DMS79 treated with DMSO at 0.1 percent for 48 hours (cell line): ENCODE results near the gene CYP2C9.
"Not testable (repeated sequence)": the region's sequence is repeated elsewhere in the genome, so short reads cannot be mapped to it uniquely, and the experiment has no call there.

ENCODE experiments used
- DNase-seq: peaks from one replicate; lab custom pipeline; 2025; lab: John Stamatoyannopoulos, UW

The CYP2C9 gene

DNA sequence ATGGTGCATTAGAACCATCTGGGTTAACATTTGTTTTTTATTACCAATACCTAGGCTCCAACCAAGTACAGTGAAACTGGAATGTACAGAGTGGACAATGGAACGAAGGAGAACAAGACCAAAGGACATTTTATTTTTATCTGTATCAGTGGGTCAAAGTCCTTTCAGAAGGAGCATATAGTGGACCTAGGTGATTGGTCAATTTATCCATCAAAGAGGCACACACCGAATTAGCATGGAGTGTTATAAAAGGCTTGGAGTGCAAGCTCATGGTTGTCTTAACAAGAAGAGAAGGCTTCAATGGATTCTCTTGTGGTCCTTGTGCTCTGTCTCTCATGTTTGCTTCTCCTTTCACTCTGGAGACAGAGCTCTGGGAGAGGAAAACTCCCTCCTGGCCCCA, at the start of gene CYP2C9:
Gene CYP2C9, plus strand, starts transcription at position 276 of the 400 bp plus-strand sequence. Its CDS starts 25 bp downstream, at position 301.
- no peak for DNase-seq

DNA sequence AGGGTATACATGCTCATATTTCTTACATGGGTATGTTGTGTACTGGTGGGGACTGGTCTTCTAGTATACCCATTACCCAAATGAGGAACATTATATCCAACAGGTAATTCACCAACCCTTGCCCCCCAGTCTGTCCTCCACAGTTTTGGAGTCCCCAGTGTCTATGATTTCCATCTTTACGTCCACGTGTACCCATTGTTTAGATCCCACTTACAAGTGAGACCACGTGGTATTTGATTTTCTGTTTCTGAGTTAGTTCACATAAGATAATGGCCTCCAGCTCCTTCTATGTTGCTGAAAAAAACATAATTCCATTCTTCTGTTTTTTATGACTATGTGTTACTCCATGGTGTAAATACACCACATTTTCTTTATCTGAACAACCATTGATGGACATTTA, 49.3 kb upstream of the CYP2C9 start:
- DNase-seq: no peak

DNA sequence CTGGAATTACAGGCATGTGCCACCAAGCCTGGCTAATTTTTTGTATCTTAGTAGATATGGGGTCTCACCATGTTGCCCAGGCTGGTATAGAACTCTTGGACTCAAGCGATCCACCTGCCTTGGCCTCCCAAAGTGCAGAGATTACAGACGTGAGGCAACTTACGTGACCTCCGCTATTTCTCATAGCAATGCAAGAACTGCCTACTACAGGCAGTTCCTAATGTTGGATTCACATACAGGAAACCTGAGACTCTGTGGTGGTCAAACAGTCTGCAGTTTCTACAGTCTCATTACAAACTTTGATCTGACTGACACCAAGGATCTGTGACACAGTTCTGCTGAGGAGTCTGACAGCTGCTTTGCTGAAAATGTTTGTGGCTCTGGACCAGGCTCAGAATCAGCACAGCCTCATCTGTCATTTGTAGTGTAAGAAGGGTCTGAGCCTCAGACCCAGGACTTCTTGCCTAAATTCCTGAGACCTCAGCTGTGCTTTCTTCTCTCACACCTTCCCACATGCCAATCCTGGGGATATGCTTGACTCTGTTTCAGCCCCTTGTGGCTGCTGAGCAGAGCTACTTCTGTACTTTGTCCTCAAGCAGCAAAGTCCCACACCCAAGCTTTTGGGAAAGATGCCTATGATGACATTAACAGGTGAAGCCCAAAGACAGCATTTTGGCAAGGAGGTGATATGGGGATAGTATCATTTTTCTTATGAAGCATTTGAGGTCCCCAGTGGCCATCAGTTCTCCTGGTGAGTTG, 48.0 kb upstream of the CYP2C9 start:
- no peak for DNase-seq

DNA sequence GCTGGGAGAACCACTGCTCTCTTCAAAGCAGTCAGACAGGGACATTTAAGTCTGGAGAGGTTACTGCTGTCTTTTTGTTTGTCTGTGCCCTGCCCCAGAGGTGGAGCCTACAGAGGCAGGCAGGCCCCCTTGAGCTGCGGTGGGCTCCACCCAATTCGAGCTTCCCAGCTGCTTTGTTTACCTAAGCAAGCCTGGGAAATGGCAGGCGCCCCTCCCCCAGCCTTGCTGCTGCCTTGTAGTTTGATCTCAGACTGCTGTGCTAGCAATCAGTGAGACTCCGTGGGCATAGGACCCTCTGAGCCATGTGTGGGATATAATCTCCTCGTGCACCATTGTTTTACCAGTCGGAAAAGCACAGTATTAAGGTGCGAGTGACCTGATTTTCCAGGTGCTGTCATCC, 40.0 kb upstream of the CYP2C9 start:
- DNase-seq: not testable (repeated sequence)

DNA sequence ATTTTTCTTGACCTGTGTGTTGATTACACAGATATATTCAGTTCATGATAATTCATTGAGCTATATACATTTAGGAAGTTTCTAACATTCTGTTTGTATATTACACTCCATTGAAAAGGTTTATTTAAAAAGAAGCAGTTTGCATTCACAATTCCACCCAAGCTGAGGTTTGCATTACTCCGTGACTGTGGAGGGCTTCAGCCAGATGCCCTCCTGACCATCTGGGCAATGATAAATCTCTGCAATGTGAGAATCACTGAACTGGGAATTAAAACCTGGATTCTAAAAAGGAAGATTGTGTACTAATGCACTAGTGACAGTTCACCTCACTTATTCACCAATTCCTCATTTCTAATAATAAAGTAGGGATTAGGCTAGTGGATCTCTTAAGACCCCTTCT, 36.4 kb upstream of the CYP2C9 start:
- DNase-seq: no peak

DNA sequence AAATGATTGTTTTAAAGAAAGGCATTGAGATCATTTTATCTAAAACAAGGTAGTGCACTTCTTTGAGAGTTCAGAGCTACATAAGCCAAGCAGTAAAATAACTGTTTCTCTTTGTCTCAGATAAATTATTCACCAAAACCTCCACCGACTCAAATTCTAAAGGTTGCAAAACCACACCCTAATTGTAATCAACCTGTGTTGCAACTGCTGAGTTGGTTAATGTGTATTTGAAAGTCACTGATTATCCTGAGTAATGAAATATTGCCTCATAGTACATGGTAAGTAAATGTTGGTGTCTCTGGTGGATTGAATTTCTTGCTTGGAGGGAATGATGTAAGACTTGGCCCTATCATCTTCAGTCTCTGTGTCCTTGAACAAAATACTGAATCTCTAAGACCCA, 35.9 kb upstream of the CYP2C9 start:
- no peak for DNase-seq

DNA sequence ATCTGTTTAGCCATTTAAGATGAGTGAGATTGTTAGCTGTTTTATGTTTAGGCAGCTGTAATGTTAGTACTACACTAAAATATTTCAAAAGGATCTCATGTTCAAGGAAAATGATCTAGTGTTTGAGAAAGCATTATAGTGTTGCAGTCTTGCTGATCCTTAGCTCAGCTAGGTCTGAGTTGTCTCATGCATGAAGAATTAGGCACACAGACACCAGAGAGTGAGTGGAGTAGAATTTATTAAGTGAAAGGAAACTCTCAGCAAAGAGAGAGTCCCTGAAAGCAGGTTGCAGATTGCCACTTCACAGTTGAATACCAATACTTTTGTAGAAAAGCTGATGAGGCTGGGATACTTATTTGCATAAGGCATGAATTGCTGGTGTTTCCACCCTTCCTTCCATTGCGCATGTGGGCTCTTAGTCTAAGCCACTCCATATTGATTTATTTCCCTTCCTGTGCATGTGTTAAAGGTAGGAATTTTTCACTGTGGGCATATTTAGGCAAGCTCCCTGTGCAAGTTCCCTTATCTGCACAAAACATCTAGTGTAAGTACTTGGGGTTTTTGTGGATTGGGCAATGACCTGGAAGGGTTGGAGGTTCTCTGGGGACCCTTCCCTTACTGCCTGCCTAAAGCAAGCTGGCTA, 33.8 kb upstream of the CYP2C9 start:
- not testable (repeated sequence) for DNase-seq

DNA sequence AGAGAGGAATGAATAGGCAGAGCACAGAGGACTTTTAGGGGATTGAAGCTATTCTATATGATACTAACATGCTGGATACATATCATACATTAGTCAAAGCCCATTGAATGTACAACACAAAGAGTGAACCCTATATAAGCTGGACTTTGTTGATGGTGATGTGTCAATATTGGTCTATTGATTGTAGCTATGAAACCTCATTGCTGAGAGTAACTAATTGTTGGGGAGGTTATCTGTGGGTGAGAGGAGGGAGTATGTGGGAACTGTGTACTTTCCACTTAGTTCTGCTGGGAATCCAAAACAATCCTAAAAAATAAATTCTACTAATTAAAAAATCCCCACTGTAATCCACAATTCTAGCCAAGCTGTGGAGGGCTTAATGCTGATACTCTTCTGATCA, 22.0 kb upstream of the CYP2C9 start:
- DNase-seq: no peak

DNA sequence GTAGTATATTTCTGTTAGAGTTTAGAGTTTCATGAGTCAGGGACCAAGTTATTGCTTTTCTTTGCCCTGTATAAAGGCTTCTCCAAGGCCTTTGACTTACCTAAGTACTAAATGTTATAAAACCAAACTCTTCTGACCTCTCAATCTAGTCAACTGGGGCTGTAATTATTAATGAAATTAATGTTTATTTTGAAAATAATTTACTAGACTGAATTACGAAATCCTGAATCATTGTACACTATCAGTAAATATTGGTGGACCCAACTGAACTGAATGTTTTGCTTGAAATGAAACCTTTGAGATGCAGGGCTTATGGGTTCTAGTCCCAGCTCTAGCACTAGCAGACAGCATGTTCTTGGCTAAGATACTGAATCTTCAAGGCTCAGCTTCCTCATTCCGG, 1.7 kb upstream of the CYP2C9 start:
- DNase-seq: no peak

DNA sequence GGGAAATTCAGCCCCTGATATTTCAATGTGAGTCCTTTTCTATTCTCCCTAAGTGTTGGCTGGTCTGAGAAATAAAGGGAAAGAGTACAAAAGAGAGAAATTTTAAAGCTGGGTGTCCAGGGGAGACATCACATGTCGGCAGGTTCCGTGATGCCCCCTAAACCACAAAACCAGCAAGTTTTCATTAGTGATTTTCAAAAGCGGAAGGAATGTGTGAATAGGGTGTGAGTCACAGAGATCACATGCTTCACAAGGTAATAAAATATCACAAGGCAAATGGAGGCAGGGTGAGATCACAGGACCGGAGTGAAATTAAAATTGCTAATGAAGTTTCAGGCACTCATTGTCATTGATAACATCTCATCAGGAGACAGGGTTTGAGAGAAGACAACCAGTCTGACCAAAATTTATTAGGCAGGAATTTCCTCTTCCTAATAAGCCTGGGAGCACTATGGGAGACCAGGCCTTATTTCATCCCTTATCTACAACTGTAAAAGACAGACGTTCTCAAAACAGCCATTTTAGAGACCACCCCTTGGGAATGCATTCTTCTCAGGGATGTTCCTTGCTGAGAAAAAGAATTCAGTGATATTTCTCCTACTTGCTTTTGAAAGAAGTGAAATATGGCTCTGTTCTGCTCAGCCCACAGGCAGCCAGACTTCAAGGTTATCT, 5.1 kb downstream of the CYP2C9 start:
- not testable (repeated sequence) for DNase-seq

DNA sequence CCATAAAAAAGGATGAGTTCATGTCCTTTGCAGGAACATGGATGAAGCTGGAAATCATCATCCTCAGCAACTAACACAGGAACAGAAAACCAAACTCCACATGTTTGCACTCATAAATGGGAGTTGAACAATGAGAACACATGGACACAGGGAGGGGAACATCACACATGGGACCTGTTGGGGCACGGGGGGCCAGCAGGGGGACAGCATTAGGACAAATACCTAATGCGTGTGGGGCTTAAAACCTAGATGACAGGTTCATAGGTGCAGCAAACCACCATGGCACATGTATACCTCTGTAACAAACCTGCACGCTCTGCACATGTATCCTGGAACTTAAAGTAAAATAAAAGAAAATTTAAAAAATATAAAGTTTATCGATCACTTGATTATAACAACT, 7.7 kb downstream of the CYP2C9 start:
- DNase-seq: not testable (repeated sequence)

DNA sequence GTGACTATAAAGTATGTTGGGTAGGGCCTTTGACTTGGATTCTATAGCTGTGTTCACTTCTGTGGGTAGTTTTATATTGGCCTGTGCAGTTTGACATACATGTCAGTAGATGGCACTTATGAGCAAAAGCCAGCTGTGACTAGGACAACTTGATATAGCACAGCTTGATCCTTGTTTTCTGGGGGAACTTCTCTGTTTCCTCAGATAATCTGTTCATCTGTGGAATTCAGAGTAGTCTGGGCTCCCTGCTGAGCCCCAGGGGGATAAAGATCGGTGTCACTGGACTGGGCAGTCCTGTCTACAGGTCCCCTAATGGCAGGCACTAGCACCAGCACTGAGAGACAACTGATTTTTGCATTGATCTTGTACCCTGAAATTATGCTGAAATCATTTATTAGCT, 25.4 kb downstream of the CYP2C9 start:
- peak; percentile 1 for DNase-seq

DNA sequence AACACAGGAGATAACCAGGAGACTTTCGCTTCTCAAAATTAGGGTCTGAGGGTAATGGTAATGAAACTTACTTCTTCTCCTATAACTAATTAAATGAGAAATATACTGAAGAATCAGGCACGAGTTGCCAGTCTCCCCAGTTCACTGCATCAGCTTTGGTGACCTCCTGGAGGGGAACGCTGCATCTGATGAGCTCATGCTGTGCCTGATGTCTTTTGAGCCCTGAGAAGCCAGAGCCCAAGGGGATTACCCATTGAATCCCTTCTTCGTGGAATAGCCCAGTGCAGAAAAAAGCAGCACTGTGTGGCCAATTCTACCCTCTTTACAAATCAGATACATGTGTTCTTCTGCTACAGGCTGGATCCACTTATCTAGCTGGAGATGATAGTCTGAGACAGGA, 45.1 kb downstream of the CYP2C9 start:
- no peak for DNase-seq

DNA sequence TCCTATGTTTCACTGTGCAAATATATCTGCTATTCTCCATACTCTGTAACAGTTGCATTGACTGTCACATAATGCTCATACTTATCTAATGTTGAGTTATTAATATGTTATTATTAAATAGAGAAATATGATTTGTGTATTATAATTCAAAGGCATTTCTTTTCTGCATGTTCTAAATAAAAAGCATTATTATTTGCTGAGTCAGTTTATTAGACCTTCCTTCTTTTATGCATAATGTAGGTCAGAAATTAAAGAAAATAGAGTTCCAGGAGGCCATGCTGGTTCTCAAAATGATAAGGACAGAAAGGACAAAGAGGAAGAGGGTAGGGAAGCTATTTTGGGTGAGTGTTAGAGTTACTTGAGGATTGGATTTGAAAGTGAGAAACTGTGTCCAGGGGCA, 50.7 kb downstream of the CYP2C9 start:
- DNase-seq: no peak

DNA sequence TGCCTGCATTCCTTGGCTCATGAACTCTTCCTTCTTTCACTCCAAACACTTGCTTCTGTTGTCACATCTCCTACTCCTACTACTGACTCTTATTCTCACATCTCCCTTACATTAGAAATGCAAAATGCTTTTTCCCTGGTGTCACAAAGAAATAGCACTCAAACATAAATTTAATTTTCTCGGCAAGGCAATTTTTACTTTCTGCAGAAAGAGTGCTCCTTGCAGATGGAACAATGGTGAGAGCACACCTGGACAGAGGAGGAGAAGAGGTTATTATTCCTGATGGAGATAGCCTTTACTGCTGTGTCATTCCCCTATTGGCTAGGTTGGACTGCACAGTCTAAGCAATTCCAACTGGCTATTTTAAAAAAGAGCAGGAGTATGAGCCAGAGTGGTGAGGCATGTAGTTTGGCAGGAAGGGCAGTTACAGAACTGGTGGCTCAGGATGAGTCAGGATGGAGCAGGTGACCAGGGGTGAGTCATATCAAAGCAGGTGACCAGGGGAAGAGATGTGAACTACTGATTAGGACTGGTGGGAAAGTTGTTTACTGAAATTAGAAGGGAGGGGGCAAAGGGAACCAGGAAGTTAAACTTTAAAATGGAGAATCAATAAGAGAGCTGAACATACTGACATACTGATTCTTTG, 52.9 kb downstream of the CYP2C9 start:
- DNase-seq: no peak

DNA sequence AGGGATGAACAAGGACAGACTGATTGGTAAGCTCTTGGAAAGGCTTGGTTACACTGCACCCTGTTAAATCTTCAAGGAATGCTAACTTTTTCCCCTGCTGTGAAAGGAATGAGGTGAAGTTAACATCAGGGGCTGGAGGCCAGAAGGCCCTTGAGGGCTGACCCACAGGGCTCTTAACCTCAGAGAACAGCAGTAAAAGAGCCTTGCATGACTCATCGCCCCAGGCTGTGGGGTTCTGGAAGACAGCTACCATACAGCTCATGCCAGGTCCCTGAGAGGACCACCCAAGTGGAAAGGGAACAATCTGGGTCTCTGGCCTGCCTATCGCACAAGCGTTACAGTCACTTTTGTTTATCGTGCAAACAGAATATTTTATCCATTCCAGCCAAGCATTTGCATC, 54.4 kb downstream of the CYP2C9 start:
- DNase-seq: no peak

DNA sequence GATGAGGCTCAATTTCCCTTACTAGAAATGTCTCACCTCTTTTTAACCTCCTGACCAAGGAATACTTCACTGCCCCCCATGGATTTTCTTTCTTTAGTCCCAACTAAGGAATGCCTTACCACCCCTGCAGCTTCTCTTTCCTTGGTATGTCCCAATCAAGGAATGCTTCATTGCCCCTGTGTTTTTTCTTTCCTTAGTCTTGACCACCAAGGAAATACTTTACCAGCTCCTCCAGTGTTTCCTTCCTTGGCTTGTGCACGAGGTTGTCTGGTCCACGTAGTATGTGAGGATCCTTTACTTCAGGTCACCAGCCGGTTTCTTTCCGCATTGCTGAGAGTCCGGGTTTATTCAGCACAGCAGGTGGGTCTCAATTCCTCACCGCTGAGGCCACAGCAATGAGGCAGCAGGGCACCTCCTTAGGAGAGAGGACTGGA, 59.3 kb downstream of the CYP2C9 start:
- DNase-seq: no peak

DNA sequence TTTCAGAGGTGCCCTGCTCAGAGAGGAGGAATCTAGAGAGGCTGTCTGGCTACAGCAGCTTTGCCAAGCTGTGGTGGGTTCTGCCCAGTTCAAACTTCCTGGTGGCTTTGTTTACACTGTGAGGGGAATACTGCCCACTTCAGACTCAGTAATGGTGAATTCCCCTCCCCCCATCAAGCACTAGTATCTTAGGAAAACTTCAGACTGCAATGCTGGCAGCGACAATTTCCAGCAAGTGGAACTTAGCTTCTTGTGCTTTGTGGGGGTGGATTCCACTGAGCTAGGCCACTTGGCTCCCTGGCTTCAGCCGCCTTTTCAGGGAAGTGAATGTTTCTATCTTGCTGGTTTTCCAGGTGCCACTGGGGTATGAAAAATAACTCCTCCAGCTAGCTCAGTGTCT, 88.0 kb downstream of the CYP2C9 start:
- no peak for DNase-seq

DNA sequence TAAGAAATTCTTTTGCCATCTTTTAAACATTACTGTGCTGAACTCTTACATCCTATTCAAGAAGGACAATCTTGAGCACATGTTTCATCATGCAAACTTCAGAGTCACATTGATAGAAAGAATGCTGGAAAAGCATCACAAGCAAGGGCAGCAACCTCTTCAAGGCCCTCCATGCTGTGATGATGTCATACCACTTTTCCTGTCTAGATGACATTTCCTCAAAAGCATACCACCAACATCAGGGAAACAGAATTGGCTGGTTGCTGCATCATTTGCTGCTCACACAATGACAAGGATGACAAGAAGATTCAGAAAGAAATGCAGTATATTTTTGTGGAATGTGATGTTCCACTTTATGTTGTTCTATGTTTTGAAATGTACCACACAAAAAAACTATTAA, 93.2 kb downstream of the CYP2C9 start:
- no peak for DNase-seq

DNA sequence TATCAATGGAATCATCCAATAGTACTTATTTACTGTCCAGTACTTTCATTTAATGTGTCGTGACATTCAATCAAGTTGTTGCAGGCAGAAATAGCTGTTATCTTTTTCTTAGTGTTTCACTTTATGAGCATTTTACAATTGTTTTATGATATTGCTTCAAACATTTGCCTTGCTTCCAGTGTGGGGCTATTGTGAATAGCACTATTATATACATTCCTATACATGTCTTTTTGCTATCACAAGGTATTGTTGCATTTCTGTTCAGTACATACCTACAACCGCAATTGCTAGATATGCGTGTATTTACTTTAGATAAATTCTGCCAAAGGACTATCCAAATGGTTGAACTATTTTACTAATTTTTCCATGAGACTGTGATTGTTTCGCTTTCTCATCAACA, 95.9 kb downstream of the CYP2C9 start:
- DNase-seq: no peak

DNA sequence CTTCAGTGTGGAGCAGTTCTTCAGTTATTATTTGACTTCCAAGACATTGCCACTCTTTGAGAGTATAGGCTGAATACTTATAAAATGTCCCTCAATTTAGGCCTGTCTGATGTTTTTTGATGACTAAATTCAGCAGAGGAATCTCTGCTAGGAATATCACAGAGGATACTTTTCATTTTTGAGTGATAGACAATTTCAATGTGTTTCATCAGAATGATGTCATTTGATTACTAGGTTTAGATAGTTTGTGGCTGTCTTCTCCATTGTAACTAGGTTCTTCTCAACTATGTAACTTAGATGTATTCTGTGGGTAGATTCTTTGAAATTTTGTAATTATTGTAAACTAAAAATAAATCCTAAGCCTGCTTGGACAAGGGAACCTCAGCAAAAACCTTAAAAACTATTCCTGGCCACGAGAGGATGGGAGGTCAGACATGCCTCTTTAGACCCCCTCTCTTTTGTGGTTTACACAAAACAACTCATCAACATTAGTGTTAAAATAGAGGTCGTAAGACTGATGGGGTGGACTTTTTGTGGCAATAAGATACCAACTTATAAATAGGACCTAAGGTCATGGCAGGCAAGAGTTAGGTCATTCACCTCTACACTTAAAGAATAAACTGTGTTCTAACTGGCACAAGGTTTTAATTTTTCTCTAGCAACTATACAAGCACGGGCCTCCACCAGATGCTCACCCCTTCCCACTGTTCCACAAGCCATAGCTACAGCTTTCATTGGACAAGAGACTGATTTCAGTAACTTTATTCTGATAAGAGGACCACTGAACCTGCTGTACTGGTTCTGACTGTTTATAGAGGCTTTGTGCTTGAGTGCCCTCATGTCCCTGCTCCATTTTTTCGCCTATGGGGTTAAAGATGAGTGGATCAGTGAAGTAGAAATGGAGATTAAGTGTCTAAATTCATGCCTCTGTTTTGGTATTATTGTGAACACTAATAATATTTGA, 97.2 kb downstream of the CYP2C9 start:
- no peak for DNase-seq

DNA sequence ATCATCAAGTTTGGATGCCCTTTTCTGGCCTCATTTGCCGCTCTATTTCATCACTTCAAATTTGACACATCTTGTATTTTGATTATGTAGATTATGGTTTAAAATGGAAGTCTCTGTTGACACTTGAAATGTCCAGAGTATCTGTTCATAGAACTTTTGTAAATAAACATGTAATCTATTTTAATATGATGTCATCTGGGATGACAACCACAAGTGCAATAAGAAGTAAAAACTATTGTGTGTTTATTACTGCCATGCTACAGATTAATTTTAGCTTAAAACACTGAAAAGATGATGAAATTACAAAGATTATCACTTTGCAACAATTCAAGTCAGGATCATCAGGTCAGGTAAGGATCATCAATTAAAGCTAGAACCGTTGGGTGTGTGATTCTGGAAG, 100.8 kb downstream of the CYP2C9 start:
- no peak for DNase-seq
